ENCODE data around the gene ZNF407. TPM values are rescaled to one million over a fixed set of nuclear protein-coding genes. Genes with fewer than 3 reads are reported as not detected.
A peak's percentile ranks its signal among the peaks of the same experiment; 100 is the strongest.

ZNF407 gene
- total RNA-seq, 1 donor, result 16.6 TPM

- H4K20me1 ChIP-seq (ENCODE audit: insufficient read depth, low read length), result peaks cover 9% of the 10 kb centered on the region
- peaks cover 75% of the 10 kb centered on the region for H3K79me2 ChIP-seq (ENCODE audit: insufficient read depth, low read length)
- no peak overlapping the region for H3K4me3 ChIP-seq (ENCODE audit: insufficient read depth, low read length)
Observed at GRCh38 chr18:74604774-74605173, 7.1 kb downstream of the ZNF407 start.

GRCh38 chr18:74608681-74609080, 11.0 kb downstream of the ZNF407 start:
- no peaks in the 10 kb centered on the region for H3K9me3 ChIP-seq (ENCODE audit: low read depth, low read length)
- H2AFZ ChIP-seq (ENCODE audit: low read length), result no peak overlapping the region
- peaks cover 50% of the 10 kb centered on the region for H3K79me2 ChIP-seq (ENCODE audit: insufficient read depth, low read length)
- H4K20me1 ChIP-seq (ENCODE audit: insufficient read depth, low read length), result peaks cover 9% of the 10 kb centered on the region
- no peak overlapping the region for H3K4me2 ChIP-seq (ENCODE audit: insufficient read depth, low read length)
- H3K4me1 ChIP-seq (ENCODE audit: insufficient read depth, low read length), result peaks cover 3% of the 10 kb centered on the region
- no peak for DNase-seq (ENCODE audit: insufficient read length, low spot score, missing footprints)
- no peaks in the 10 kb centered on the region for H3K27me3 ChIP-seq (ENCODE audit: insufficient read depth, low read length)
- H3K36me3 ChIP-seq (ENCODE audit: insufficient read depth, low read length), result no peaks in the 10 kb centered on the region
- peak overlapping the region; percentile 24 for H3K27ac ChIP-seq (ENCODE audit: low read depth, low read length)
- TF ChIP-seq CTCF (IDR thresholded peaks at IDR 0.05; ENCODE audit: extremely low read depth, low read depth, low read length), result no peak
- H3K4me3 ChIP-seq (ENCODE audit: insufficient read depth, low read length), result no peak overlapping the region

More at GRCh38 chr18:74604774-74605173, 7.1 kb downstream of the ZNF407 start:
- DNase-seq (ENCODE audit: insufficient read length, low spot score, missing footprints), result no peak
- H3K36me3 ChIP-seq (ENCODE audit: insufficient read depth, low read length), result no peaks in the 10 kb centered on the region
- H3K4me2 ChIP-seq (ENCODE audit: insufficient read depth, low read length), result no peak overlapping the region
- no peak overlapping the region for H3K27ac ChIP-seq (ENCODE audit: low read depth, low read length)
- H3K27me3 ChIP-seq (ENCODE audit: insufficient read depth, low read length), result no peaks in the 10 kb centered on the region
- H3K4me1 ChIP-seq (ENCODE audit: insufficient read depth, low read length), result peaks cover 3% of the 10 kb centered on the region
- no peak for TF ChIP-seq CTCF (IDR thresholded peaks at IDR 0.05; ENCODE audit: extremely low read depth, low read depth, low read length)
- no peak overlapping the region for H2AFZ ChIP-seq (ENCODE audit: low read length)
- H3K9me3 ChIP-seq (ENCODE audit: low read depth, low read length), result no peaks in the 10 kb centered on the region

- Histone ChIP-seq H3K36me3 (ENCODE audit: insufficient read depth, low read length) (no peaks in the 10 kb centered on the region), H3K4me1 (ENCODE audit: insufficient read depth, low read length) (peaks cover 3% of the 10 kb centered on the region), H3K27me3 (ENCODE audit: insufficient read depth, low read length) (no peaks in the 10 kb centered on the region), H2AFZ (ENCODE audit: low read length) (no peak overlapping the region), H3K4me2 (ENCODE audit: insufficient read depth, low read length) (no peak overlapping the region), H3K27ac (ENCODE audit: low read depth, low read length) (peak overlapping the region; percentile 24), H3K4me3 (ENCODE audit: insufficient read depth, low read length) (no peak overlapping the region), H3K79me2 (ENCODE audit: insufficient read depth, low read length) (peaks cover 44% of the 10 kb centered on the region), H4K20me1 (ENCODE audit: insufficient read depth, low read length) (peaks cover 5% of the 10 kb centered on the region), H3K9me3 (ENCODE audit: low read depth, low read length) (no peaks in the 10 kb centered on the region)
- TF ChIP-seq CTCF (IDR thresholded peaks at IDR 0.05; ENCODE audit: extremely low read depth, low read depth, low read length), result no peak
- no peak for DNase-seq (ENCODE audit: insufficient read length, low spot score, missing footprints)
Observed at GRCh38 chr18:74609535-74609934, 11.9 kb downstream of the ZNF407 start.

- no peaks in the 10 kb centered on the region for H3K36me3 ChIP-seq (ENCODE audit: insufficient read depth, low read length)
- peaks cover 5% of the 10 kb centered on the region for H4K20me1 ChIP-seq (ENCODE audit: insufficient read depth, low read length)
- peaks cover 43% of the 10 kb centered on the region for H3K79me2 ChIP-seq (ENCODE audit: insufficient read depth, low read length)
- peaks cover 3% of the 10 kb centered on the region for H3K4me1 ChIP-seq (ENCODE audit: insufficient read depth, low read length)
- no peaks in the 10 kb centered on the region for H3K9me3 ChIP-seq (ENCODE audit: low read depth, low read length)
- H3K27me3 ChIP-seq (ENCODE audit: insufficient read depth, low read length), result no peaks in the 10 kb centered on the region
- no peak for DNase-seq (ENCODE audit: insufficient read length, low spot score, missing footprints)
- no peak for TF ChIP-seq CTCF (IDR thresholded peaks at IDR 0.05; ENCODE audit: extremely low read depth, low read depth, low read length)
- H3K27ac ChIP-seq (ENCODE audit: low read depth, low read length), result peak overlapping the region; percentile 6
- H3K4me3 ChIP-seq (ENCODE audit: insufficient read depth, low read length), result no peak overlapping the region
- H3K4me2 ChIP-seq (ENCODE audit: insufficient read depth, low read length), result no peak overlapping the region
- H2AFZ ChIP-seq (ENCODE audit: low read length), result no peak overlapping the region
Observed at GRCh38 chr18:74610051-74610615, 12.5 kb downstream of the ZNF407 start.

All from osteoblast (primary cell).